ENCODE results near the gene EP400. TPM values are rescaled to one million over a fixed set of nuclear protein-coding genes. Genes with fewer than 3 reads are reported as not detected.

EP400 gene
- total RNA-seq, 6 donors from 2014 or later = 21.7 to 61.8 (median 40.4) TPM

GRCh38 chr12:132071040-132071810 is 121.5 kb downstream of the EP400 start:
- TF ChIP-seq POLR2A (IDR thresholded peaks at IDR 0.05) = no peak
- no peak for TF ChIP-seq CTCF (IDR thresholded peaks at IDR 0.05)
- TF ChIP-seq POLR2AphosphoS5 (IDR thresholded peaks at IDR 0.05) = no peak
- WGBS, 2 donors = 88% methylated on average over 12 of the region's 12 CpGs
- peaks cover 14 to 86% (median 63%) of the 10 kb centered on the region in 4 donors for H3K36me3 ChIP-seq

GRCh38 chr12:132071830-132072384 is 122.2 kb downstream of the EP400 start:
- Histone ChIP-seq H3K27me3 (no peaks in the 10 kb centered on the region), H3K9me3 (no peaks in the 10 kb centered on the region), H3K4me1 (no peaks in the 10 kb centered on the region), H3K27ac (no peak overlapping the region), H3K36me3 (peaks cover 10 to 86% (median 64%) of the 10 kb centered on the region in 4 donors), H3K4me3 (no peak overlapping the region)
- ATAC-seq (ENCODE audit: low FRiP score in 2 of 2) (no peak), DNase-seq (peak in 1 of 2 donors; percentile 60)
- 95 to 96% methylated on average over 14 of the region's 14 CpGs for WGBS, 2 donors
- TF ChIP-seq POLR2A (IDR thresholded peaks at IDR 0.05) (no peak), EP300 (IDR thresholded peaks at IDR 0.05) (no peak), CTCF (IDR thresholded peaks at IDR 0.05) (no peak), POLR2AphosphoS5 (IDR thresholded peaks at IDR 0.05) (no peak)

More at GRCh38 chr12:132071040-132071810, 121.5 kb downstream of the EP400 start:
- no peaks in the 10 kb centered on the region for H3K27me3 ChIP-seq
- no peaks in the 10 kb centered on the region for H3K9me3 ChIP-seq
- H3K4me3 ChIP-seq = no peak overlapping the region
- H3K4me1 ChIP-seq = no peaks in the 10 kb centered on the region
- DNase-seq (no peak), ATAC-seq (ENCODE audit: low FRiP score in 2 of 2) (peak in 1 of 2 donors; percentile 7)
- H3K27ac ChIP-seq = no peak overlapping the region

- TF ChIP-seq EP300 (IDR thresholded peaks at IDR 0.05) = no peak
- no peak for TF ChIP-seq POLR2AphosphoS5 (IDR thresholded peaks at IDR 0.05)
- TF ChIP-seq POLR2A (IDR thresholded peaks at IDR 0.05) = no peak
- TF ChIP-seq CTCF (IDR thresholded peaks at IDR 0.05) = no peak
- no peak overlapping the region for H3K4me3 ChIP-seq
- no peaks in the 10 kb centered on the region for H3K4me1 ChIP-seq
- H3K27me3 ChIP-seq = no peaks in the 10 kb centered on the region
- peaks cover 4 to 83% (median 57%) of the 10 kb centered on the region in 4 donors for H3K36me3 ChIP-seq
- DNase-seq (no peak), ATAC-seq (ENCODE audit: low FRiP score in 2 of 2) (no peak)
- 79 to 83% methylated on average over 14 of the region's 14 CpGs for WGBS, 2 donors
- no peaks in the 10 kb centered on the region for H3K9me3 ChIP-seq
- no peak overlapping the region for H3K27ac ChIP-seq
These were observed 124.5 kb downstream of the EP400 start for GRCh38 chr12:132074216-132074615.

- Histone ChIP-seq H3K4me1 (no peaks in the 10 kb centered on the region), H3K36me3 (peaks cover 4 to 74% (median 49%) of the 10 kb centered on the region in 4 donors), H3K27me3 (no peaks in the 10 kb centered on the region), H3K27ac (no peak overlapping the region), H3K9me3 (no peaks in the 10 kb centered on the region), H3K4me3 (no peak overlapping the region)
- WGBS, 2 donors = 93 to 94% methylated on average over 9 to 15 of the region's 15 CpGs
- TF ChIP-seq POLR2AphosphoS5 (IDR thresholded peaks at IDR 0.05) = no peak
- TF ChIP-seq POLR2A (IDR thresholded peaks at IDR 0.05) = no peak
- TF ChIP-seq CTCF (IDR thresholded peaks at IDR 0.05) = no peak
- TF ChIP-seq EP300 (IDR thresholded peaks at IDR 0.05) = no peak
- ATAC-seq (ENCODE audit: low FRiP score in 2 of 2) (no peak), DNase-seq (no peak)
These were observed 125.4 kb downstream of the EP400 start for GRCh38 chr12:132075026-132075713.

All from upper lobe of left lung (tissue), 6 donors.